Nephron progenitor cell (in vitro differentiated cells): ENCODE data around the gene GMFB.

Source experiments
- DNase-seq: peaks from one replicate; pipeline ENCODE4 v3.0.0; 2021
- H3K27ac Mint-ChIP-seq: 2 replicates; pipeline ENCODE4 v1.8.0; 2021; ENCODE audit warnings: mild to moderate bottlenecking, moderate library complexity, mixed read lengths
- H3K27me3 Mint-ChIP-seq: 2 replicates; pipeline ENCODE4 v1.8.0; 2021; ENCODE audit warnings: mild to moderate bottlenecking, low read depth, mixed read lengths; ENCODE audit not compliant: poor library complexity
- H3K36me3 Mint-ChIP-seq: 2 replicates; pipeline ENCODE4 v1.8.0; 2021; ENCODE audit warnings: low read depth, mixed read lengths
- H3K4me1 Mint-ChIP-seq: 2 replicates; pipeline ENCODE4 v1.8.0; 2021; ENCODE audit warnings: mixed read lengths
- H3K4me3 Mint-ChIP-seq: 2 replicates; pipeline ENCODE4 v1.8.0; 2021; ENCODE audit warnings: mild to moderate bottlenecking, moderate library complexity, mixed read lengths
- H3K9me3 Mint-ChIP-seq: 2 replicates; pipeline ENCODE4 v1.8.0; 2021; ENCODE audit warnings: mild to moderate bottlenecking, moderate library complexity, mixed read lengths
- TF ChIP-seq, protein P1 (sequence below): fragments of 200-600 bp; sonication (generic); IDR thresholded peaks from 2 replicates; pipeline ENCODE4 v1.5.0; 2021; ENCODE audit warnings: antibody characterized with exemption

GMFB gene

DNA sequence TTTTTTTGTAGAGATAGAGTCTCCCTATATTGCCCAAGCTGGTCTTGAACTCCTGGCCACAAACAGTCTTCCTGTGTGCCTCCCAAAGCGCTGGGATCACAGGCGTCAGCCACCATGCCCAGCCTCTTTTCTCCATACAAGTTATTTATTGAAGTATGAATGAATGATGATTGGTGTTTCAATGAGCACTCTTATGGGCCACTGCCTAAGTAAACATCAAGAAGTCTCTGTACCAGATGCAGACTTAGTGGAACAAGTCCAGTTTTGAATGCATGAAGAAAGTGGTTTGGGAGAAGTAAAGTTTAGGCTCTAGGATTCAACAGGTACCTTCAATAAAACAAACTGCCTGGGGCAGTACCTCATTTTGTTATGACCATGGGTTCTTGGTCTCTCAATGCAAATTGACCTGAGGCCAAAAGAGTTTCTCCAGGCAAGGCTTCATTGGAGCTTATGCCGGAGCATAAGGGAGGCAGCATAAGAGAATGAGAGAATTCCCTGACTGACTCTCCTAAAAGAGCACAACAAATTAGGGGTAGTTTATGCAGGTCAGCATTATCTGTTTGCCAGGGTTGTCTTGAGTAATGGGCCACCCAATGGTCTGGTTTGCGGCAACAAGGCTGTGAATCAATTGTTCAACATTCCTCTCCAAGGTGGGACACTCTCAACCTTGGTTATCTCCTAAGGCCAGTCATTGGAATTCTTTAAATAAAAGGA, 1.1 kb upstream of the GMFB start:
- DNase-seq: no peak
- Mint-ChIP-seq H3K4me3 (peak overlapping the region; percentile 90), H3K36me3 (peaks cover 21% of the 10 kb centered on the region), H3K27me3 (peaks cover 8% of the 10 kb centered on the region), H3K9me3 (peaks cover 16% of the 10 kb centered on the region), H3K4me1 (peaks cover 49% of the 10 kb centered on the region), H3K27ac (peak overlapping the region; percentile 81)
- TF ChIP-seq, protein P1, sequence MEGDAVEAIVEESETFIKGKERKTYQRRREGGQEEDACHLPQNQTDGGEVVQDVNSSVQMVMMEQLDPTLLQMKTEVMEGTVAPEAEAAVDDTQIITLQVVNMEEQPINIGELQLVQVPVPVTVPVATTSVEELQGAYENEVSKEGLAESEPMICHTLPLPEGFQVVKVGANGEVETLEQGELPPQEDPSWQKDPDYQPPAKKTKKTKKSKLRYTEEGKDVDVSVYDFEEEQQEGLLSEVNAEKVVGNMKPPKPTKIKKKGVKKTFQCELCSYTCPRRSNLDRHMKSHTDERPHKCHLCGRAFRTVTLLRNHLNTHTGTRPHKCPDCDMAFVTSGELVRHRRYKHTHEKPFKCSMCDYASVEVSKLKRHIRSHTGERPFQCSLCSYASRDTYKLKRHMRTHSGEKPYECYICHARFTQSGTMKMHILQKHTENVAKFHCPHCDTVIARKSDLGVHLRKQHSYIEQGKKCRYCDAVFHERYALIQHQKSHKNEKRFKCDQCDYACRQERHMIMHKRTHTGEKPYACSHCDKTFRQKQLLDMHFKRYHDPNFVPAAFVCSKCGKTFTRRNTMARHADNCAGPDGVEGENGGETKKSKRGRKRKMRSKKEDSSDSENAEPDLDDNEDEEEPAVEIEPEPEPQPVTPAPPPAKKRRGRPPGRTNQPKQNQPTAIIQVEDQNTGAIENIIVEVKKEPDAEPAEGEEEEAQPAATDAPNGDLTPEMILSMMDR: no peak

DNA sequence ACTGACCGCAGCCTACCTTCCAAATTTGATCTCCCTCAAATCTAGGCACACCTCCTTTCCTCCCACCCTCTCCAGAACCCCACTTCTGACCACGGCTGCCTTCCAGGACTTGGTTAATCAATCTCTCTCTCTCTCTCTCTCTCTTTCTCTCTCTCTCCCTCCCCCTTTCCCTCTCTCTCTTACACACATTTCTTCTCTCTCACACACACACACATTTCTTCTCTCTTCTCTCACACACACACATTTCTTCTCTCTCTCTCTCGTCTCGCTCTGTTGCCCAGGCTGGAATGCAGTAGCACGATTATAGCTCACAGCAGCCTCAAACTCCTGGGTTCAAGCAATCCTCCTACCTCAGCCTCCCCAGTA, 521 bp upstream of the GMFB start:
- no peak for DNase-seq
- H3K36me3 Mint-ChIP-seq: peaks cover 27% of the 10 kb centered on the region
- peak overlapping the region; percentile 90 for H3K4me3 Mint-ChIP-seq
- peaks cover 16% of the 10 kb centered on the region for H3K9me3 Mint-ChIP-seq
- H3K27ac Mint-ChIP-seq: peak overlapping the region; percentile 81
- TF ChIP-seq, protein P1: peak; percentile 3
- H3K4me1 Mint-ChIP-seq: peaks cover 49% of the 10 kb centered on the region
- H3K27me3 Mint-ChIP-seq: peaks cover 8% of the 10 kb centered on the region

DNA sequence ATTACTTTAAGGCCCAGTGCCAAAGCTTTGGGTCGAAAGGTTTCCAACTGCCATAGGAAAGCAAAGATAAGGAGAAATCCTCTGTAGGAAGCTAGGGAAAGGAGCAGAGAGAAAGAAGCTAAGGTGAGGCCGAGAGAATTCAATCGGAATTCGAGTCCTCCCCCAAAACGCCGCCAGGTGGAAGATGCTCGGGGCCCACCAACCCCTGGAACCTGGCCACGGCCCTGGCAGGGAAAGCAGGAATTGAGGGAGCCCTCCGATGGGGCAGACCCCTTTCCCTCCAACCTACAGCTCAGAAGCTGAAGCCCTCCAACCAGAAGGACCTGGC, 498 bp downstream of the GMFB start:
- H3K27ac Mint-ChIP-seq: peak overlapping the region; percentile 89
- peaks cover 35% of the 10 kb centered on the region for H3K36me3 Mint-ChIP-seq
- H3K9me3 Mint-ChIP-seq: peaks cover 16% of the 10 kb centered on the region
- peaks cover 8% of the 10 kb centered on the region for H3K27me3 Mint-ChIP-seq
- peak overlapping the region; percentile 90 for H3K4me3 Mint-ChIP-seq
- H3K4me1 Mint-ChIP-seq: peaks cover 45% of the 10 kb centered on the region
- no peak for DNase-seq
- TF ChIP-seq, protein P1: no peak

DNA sequence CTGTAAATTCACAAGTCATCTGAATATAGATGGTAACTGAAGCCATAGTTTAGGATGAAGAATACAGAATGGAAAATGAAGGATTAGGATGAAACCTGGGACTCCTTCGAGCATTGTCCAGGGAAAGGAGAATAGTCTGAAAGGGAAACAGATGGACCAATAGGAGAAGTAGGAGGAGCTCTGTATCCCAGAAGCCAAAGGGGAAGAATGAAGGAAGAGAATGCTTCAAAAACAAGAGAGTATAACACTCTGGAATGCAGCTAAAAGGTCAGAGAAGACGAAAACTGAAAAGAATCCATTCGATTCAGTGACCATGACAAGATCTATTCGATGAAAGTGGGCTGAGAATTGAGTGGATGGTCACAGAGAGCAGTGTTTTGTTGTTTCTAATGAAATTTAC, 1.0 kb downstream of the GMFB start:
- TF ChIP-seq, protein P1: no peak
- DNase-seq: no peak
- H3K27me3 Mint-ChIP-seq: peaks cover 8% of the 10 kb centered on the region

DNA sequence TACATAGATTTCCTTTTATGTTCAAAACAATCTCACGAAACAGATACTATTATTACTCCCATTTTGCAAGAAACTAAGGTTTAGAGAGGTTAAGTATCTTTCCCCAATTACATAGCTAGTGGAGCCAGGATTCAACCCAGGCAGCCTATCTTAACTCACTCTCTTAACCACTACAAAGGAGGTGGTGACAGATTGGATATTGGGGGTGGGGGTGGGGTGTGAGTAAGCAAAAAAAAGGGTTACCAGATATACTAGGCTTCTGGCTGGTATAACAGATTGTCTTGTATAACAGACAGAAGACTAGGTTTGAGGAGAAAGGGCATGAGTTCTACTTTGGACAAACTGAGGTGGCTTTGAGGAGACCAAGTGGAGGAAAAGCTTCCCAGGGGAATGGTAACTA, 2.1 kb downstream of the GMFB start:
- Mint-ChIP-seq H3K9me3 (peaks cover 16% of the 10 kb centered on the region), H3K27ac (no peak overlapping the region), H3K4me3 (peak overlapping the region; percentile 90), H3K36me3 (peaks cover 47% of the 10 kb centered on the region), H3K27me3 (peaks cover 8% of the 10 kb centered on the region), H3K4me1 (peaks cover 38% of the 10 kb centered on the region)
- TF ChIP-seq, protein P1: no peak
- DNase-seq: no peak

More for the DNA sequence above, 1.0 kb downstream of the GMFB start:
- H3K4me3 Mint-ChIP-seq: peak overlapping the region; percentile 90
- H3K4me1 Mint-ChIP-seq: peaks cover 40% of the 10 kb centered on the region
- H3K36me3 Mint-ChIP-seq: peaks cover 40% of the 10 kb centered on the region
- H3K27ac Mint-ChIP-seq: peak overlapping the region; percentile 89
- H3K9me3 Mint-ChIP-seq: peaks cover 16% of the 10 kb centered on the region

DNA sequence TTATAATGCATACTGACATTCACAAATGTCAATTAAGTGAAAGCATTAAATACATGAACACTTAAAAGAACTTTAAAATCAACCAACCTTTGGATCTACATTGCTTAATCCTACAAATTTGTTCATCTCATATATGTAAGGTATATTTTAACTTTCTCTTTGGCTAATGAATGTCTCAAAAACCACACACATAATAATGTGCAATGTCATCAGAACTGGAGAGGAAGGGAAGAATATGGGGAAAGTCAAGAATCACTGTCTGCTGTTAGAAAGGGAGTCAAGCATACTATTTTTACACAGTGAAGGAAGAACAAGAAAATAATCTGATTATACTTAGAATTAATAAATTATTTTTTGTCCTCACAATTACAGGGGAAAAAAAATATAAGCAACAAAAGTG, 4.9 kb downstream of the GMFB start:
- Mint-ChIP-seq H3K9me3 (peaks cover 16% of the 10 kb centered on the region), H3K4me1 (peaks cover 25% of the 10 kb centered on the region), H3K27me3 (peaks cover 8% of the 10 kb centered on the region), H3K27ac (no peak overlapping the region), H3K4me3 (no peak overlapping the region), H3K36me3 (peaks cover 50% of the 10 kb centered on the region)
- DNase-seq: no peak
- TF ChIP-seq, protein P1: no peak
